Ishikawa (cell line): ENCODE measurements around the gene DTNBP1.

Experiments
- CEBPB ChIP-seq: IDR thresholded peaks from 2 replicates; pipeline ENCODE4 v1.6.1; 2012
- CREB1 ChIP-seq: IDR thresholded peaks from 2 replicates; pipeline ENCODE4 v1.6.1; 2012; ENCODE audit warnings: low read depth
- EGR1 ChIP-seq: IDR thresholded peaks from 2 replicates; pipeline ENCODE4 v1.6.1; 2012
- EP300 ChIP-seq: IDR thresholded peaks from 2 replicates; pipeline ENCODE4 v1.6.1; 2012; ENCODE audit warnings: borderline replicate concordance
- FOXM1 ChIP-seq: IDR thresholded peaks from 2 replicates; pipeline ENCODE4 v1.6.1; 2012; ENCODE audit warnings: low read depth, borderline replicate concordance
- MAX ChIP-seq: IDR thresholded peaks from 2 replicates; pipeline ENCODE4 v1.6.1; 2012
- NFIC ChIP-seq: IDR thresholded peaks from 2 replicates; pipeline ENCODE4 v1.6.1; 2012
- RAD21 ChIP-seq: IDR thresholded peaks from 2 replicates; pipeline ENCODE4 v1.6.1; 2012; ENCODE audit warnings: low read depth
- REST ChIP-seq: IDR thresholded peaks from 2 replicates; pipeline ENCODE4 v1.6.1; 2012; ENCODE audit warnings: low read depth, mild to moderate bottlenecking
- TAF1 ChIP-seq: IDR thresholded peaks from 2 replicates; pipeline ENCODE4 v1.6.1; 2012; ENCODE audit warnings: low read depth, mild to moderate bottlenecking
- TCF12 ChIP-seq: IDR thresholded peaks from 2 replicates; pipeline ENCODE4 v1.6.1; 2012; ENCODE audit warnings: low read depth
- TEAD4 ChIP-seq: IDR thresholded peaks from 2 replicates; pipeline ENCODE4 v1.6.1; 2012
- USF1 ChIP-seq: IDR thresholded peaks from 2 replicates; pipeline ENCODE4 v1.6.1; 2012
- YY1 ChIP-seq: IDR thresholded peaks from 2 replicates; pipeline ENCODE4 v1.6.1; 2012; ENCODE audit warnings: low read depth

Gene DTNBP1

GRCh38 chr6:15535495-15536197 is 127.2 kb downstream of the DTNBP1 start:
- no peak for TF ChIP-seq FOXM1
- no peak for TF ChIP-seq TEAD4
- no peak for TF ChIP-seq CREB1
- TF ChIP-seq RAD21 = no peak
- TF ChIP-seq REST = no peak
- TF ChIP-seq EGR1 = no peak
- no peak for TF ChIP-seq TCF12

- no peak for TF ChIP-seq RAD21
- no peak for TF ChIP-seq NFIC
- no peak for TF ChIP-seq TCF12
- no peak for TF ChIP-seq REST
- no peak for TF ChIP-seq YY1
Measured at GRCh38 chr6:15534974-15535373, 127.9 kb downstream of the DTNBP1 start.

GRCh38 chr6:15533379-15534026 is 129.3 kb downstream of the DTNBP1 start:
- TF ChIP-seq MAX = no peak
- no peak for TF ChIP-seq TEAD4
- TF ChIP-seq RAD21 = no peak
- no peak for TF ChIP-seq NFIC
- no peak for TF ChIP-seq REST
- TF ChIP-seq CEBPB = no peak
- TF ChIP-seq EP300 = no peak

GRCh38 chr6:15531973-15532372 is 130.9 kb downstream of the DTNBP1 start:
- no peak for TF ChIP-seq YY1
- no peak for TF ChIP-seq CEBPB

GRCh38 chr6:15530411-15530810 is 132.4 kb downstream of the DTNBP1 start:
- TF ChIP-seq EP300 = no peak
- no peak for TF ChIP-seq MAX
- TF ChIP-seq TCF12 = no peak

GRCh38 chr6:15528870-15529269 is 134.0 kb downstream of the DTNBP1 start:
- TF ChIP-seq MAX (no peak), YY1 (no peak), TCF12 (no peak), CEBPB (no peak), FOXM1 (no peak), TAF1 (no peak), TEAD4 (no peak), USF1 (no peak), REST (no peak), EP300 (no peak), RAD21 (no peak)
